GM10248 (cell line): ENCODE results near the gene FOCAD.

Experiments
- CTCF ChIA-PET: fragments of 300-600 bp; sonication (Branson Sonifier 250); formaldehyde crosslinking; extraction: SDS; loops from one replicate; lab custom pipeline; 2021; ENCODE audit warnings: antibody characterized with exemption; lab: Yijun Ruan, JAX
- POLR2A ChIA-PET: fragments of 350-650 bp; sonication (Branson Sonifier 250); formaldehyde crosslinking; extraction: SDS; loops from one replicate; lab custom pipeline; 2020; ENCODE audit warnings: antibody characterized with exemption; lab: Yijun Ruan, JAX
- DNase-seq: peaks from one replicate; pipeline ENCODE4 v3.0.0; 2012; ENCODE audit errors: extremely low spot score
- TF ChIP-seq, protein P1 (sequence below): IDR thresholded peaks from 2 replicates; pipeline ENCODE4 v1.5.1; 2012; ENCODE audit warnings: mild to moderate bottlenecking, low read depth; ENCODE audit errors: extremely low read depth, missing control alignments, control extremely low read depth

FOCAD gene

DNA sequence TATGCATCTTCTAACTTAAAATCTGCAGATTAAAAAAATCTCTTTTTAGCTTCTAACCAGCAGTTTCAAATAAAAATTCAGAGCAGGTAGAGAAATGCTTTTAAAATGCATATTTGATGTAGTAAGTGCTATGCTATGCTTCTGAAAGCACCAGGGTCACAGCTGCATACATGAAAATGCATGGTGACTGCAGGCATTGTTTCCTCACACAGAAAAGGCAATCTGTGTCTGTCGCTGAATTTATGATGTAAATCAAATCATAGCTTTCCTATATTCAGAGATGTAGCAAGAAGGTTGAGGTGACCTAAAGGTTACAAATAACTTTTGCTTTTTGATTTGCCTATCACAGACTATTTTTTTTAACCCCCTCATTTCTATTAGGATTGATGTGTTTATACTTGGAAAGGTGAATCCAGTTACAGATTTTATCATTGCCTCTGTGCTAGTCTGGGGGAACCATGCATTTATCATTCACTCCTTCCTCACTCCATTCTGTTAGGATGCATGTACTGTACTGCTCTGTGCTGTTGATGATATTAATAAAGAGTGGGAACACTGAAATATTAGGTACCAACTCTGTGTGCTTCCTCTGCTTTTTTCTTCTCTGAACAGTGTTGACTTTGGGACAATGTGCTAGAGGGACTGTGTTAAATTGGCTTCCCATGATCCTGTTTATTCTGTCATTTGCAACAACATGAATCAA is 65.6 kb downstream of the FOCAD start:
- DNase-seq, result no peak
- ChIA-PET CTCF (interaction anchor here (1.5 kb wide), 1 partner anchor 23 kb away, joined by 3 read pairs; no protein-coding TSS in a partner anchor), POLR2A (no interaction called here)
- TF ChIP-seq, protein P1, sequence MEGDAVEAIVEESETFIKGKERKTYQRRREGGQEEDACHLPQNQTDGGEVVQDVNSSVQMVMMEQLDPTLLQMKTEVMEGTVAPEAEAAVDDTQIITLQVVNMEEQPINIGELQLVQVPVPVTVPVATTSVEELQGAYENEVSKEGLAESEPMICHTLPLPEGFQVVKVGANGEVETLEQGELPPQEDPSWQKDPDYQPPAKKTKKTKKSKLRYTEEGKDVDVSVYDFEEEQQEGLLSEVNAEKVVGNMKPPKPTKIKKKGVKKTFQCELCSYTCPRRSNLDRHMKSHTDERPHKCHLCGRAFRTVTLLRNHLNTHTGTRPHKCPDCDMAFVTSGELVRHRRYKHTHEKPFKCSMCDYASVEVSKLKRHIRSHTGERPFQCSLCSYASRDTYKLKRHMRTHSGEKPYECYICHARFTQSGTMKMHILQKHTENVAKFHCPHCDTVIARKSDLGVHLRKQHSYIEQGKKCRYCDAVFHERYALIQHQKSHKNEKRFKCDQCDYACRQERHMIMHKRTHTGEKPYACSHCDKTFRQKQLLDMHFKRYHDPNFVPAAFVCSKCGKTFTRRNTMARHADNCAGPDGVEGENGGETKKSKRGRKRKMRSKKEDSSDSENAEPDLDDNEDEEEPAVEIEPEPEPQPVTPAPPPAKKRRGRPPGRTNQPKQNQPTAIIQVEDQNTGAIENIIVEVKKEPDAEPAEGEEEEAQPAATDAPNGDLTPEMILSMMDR, result no peak

- TF ChIP-seq, protein P1, result no peak
- ChIA-PET CTCF (no interaction called here), POLR2A (no interaction called here)
- DNase-seq, result no peak
Measured at GRCh38 chr9:20753761-20754160, 69.7 kb downstream of the FOCAD start.

DNA sequence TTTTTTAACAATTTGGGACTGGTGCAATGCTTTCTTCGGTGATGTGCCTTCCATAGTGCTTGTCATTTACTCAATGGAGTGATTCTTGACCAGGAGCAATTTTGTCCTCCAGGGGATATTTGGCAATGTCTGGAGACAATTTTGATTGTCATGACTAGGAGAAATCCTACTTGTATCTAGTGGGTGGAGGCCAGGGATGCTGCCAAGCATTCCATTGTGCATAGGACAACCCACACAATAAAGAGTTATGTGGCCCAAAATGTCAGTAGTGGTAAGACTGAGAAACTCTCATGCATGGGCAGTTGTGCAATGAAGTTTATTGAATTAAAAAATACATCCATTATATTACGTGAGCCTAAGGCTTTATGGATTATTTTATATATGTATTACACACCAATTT is 70.5 kb downstream of the FOCAD start:
- POLR2A ChIA-PET, result no interaction called here
- TF ChIP-seq, protein P1, result no peak
- CTCF ChIA-PET, result interaction anchor here (0.9 kb wide), 1 partner anchor 170 kb away, joined by 3 read pairs; no protein-coding TSS in a partner anchor
- no peak for DNase-seq

DNA sequence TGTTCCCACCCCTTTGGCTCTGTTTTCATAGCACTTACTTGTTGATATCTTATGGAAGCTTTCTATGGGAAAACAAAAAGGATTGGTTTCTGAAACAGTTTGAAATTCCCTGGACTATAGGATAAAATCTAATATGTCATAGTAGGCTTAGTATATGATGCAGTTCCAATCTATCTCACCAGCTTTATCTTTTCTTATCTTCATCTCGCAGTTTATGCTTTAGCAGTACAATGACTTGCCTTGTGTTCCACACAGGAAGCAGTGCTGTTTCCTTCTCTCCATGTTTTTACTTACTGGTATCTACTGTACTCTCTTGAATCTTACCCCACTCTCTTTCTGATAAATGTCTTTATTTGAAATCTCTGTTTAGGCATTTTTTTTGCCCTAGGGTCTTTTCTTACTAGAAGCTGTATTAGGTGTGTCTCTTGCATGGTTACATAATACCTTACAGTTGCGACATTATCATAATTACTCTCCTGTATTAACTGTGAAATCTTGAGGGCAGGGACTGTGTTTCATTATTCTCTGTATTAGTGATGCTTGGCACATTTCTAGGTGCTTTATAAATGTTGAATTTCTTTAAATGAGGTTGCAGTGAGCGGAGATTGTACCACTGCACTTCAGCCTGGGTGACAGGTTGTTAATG is 76.3 kb downstream of the FOCAD start:
- ChIA-PET CTCF (interaction anchor here (1.0 to 1.5 kb wide), 5 partner anchors 9 to 24 kb away, joined by 3 to 4 read pairs (median 4); no protein-coding TSS in a partner anchor), POLR2A (no interaction called here)
- TF ChIP-seq, protein P1, result no peak
- no peak for DNase-seq

GRCh38 chr9:20770947-20771346 is 86.9 kb downstream of the FOCAD start:
- TF ChIP-seq, protein P1, result no peak
- ChIA-PET CTCF (no interaction called here), POLR2A (no interaction called here)
- DNase-seq, result no peak

- POLR2A ChIA-PET, result no interaction called here
- CTCF ChIA-PET, result no interaction called here
- TF ChIP-seq, protein P1, result no peak
- no peak for DNase-seq
Measured at GRCh38 chr9:20771729-20772128, 87.7 kb downstream of the FOCAD start.
